ENCODE data around the gene TYROBP. TPM values are rescaled to one million over a fixed set of nuclear protein-coding genes. Genes with fewer than 3 reads are reported as not detected.
A peak's percentile ranks its signal among the peaks of the same experiment; 100 is the strongest.

Gene TYROBP
- total RNA-seq, 1 donor = not detected

GRCh38 chr19:35931874-35932202, 23.7 kb upstream of the TYROBP start:
- no peak for DNase-seq (ENCODE audit: low read depth)
- no peak overlapping the region for H3K4me3 ChIP-seq (ENCODE audit: low read depth, low read length)
- no peak for TF ChIP-seq CTCF (IDR thresholded peaks at IDR 0.05; ENCODE audit: insufficient read depth, low read length)

GRCh38 chr19:35931161-35931873, 23.2 kb upstream of the TYROBP start:
- H3K4me3 ChIP-seq (ENCODE audit: low read depth, low read length) = peak overlapping the region; percentile 57

GRCh38 chr19:35929876-35930275, 21.8 kb upstream of the TYROBP start:
- DNase-seq (ENCODE audit: low read depth) = no peak
- no peak overlapping the region for H3K4me3 ChIP-seq (ENCODE audit: low read depth, low read length)
- no peak for TF ChIP-seq CTCF (IDR thresholded peaks at IDR 0.05; ENCODE audit: insufficient read depth, low read length)

More at GRCh38 chr19:35931161-35931873, 23.2 kb upstream of the TYROBP start:
- DNase-seq (ENCODE audit: low read depth) = peak; percentile 99
- TF ChIP-seq CTCF (IDR thresholded peaks at IDR 0.05; ENCODE audit: insufficient read depth, low read length) = peak; percentile 87

GRCh38 chr19:35928507-35928906, 20.4 kb upstream of the TYROBP start:
- H3K4me3 ChIP-seq (ENCODE audit: low read depth, low read length) = no peak overlapping the region
- DNase-seq (ENCODE audit: low read depth) = no peak
- TF ChIP-seq CTCF (IDR thresholded peaks at IDR 0.05; ENCODE audit: insufficient read depth, low read length) = no peak

- H3K4me3 ChIP-seq (ENCODE audit: low read depth, low read length) = no peak overlapping the region
- no peak for TF ChIP-seq CTCF (IDR thresholded peaks at IDR 0.05; ENCODE audit: insufficient read depth, low read length)
- DNase-seq (ENCODE audit: low read depth) = no peak
Measured at GRCh38 chr19:35925501-35925900, 17.4 kb upstream of the TYROBP start.

- no peak for TF ChIP-seq CTCF (IDR thresholded peaks at IDR 0.05; ENCODE audit: insufficient read depth, low read length)
- no peak overlapping the region for H3K4me3 ChIP-seq (ENCODE audit: low read depth, low read length)
- no peak for DNase-seq (ENCODE audit: low read depth)
Measured at GRCh38 chr19:35921012-35921411, 12.9 kb upstream of the TYROBP start.

- no peak for DNase-seq (ENCODE audit: low read depth)
- no peak overlapping the region for H3K4me3 ChIP-seq (ENCODE audit: low read depth, low read length)
- TF ChIP-seq CTCF (IDR thresholded peaks at IDR 0.05; ENCODE audit: insufficient read depth, low read length) = no peak
Measured at GRCh38 chr19:35919306-35919705, 11.2 kb upstream of the TYROBP start.
